H1 (cell line): ENCODE measurements around the gene APH1B. TPM values are rescaled to one million over a fixed set of nuclear protein-coding genes. Genes with fewer than 3 reads are reported as not detected.

Source experiments
- POU5F1 ChIP-seq: IDR thresholded peaks from 2 replicates; pipeline ENCODE4 v1.6.1; 2011; ENCODE audit warnings: low read depth, mild to moderate bottlenecking, low read length, moderate library complexity
- RNF2 ChIP-seq: fragments of 200-900, 300-1000 bp; sonication (generic); IDR thresholded peaks from 2 replicates; pipeline ENCODE4 v1.7.1; 2016; ENCODE audit warnings: borderline replicate concordance, low read depth, mild to moderate bottlenecking, antibody characterized with exemption, low read length; ENCODE audit not compliant: poor library complexity, severe bottlenecking; ENCODE audit errors: missing control alignments
- polyA plus RNA-seq, 7 experiments: library from polyadenylated mRNA; depleted of rRNA in 3 of 7; stranded (reverse) in 5 of 7; unstranded in 2 of 7; fragments of >200 nt in 5 of 7; fragments of 200-250 nt in 2 of 7; gene quantifications; 1 replicate in 5 of 7; 2 replicates in 1 of 7; 4 replicates in 1 of 7; pipeline versions ENCODE4 v1.2.1 to v1.2.3, GENCODE V29; 2011 to 2013; ENCODE audit warnings: missing spikeins in 2 of 7, mixed read lengths in 2 of 7
- total RNA-seq: library from RNA; stranded (reverse); fragmentation: NEBNext Ultra II Directional; extraction: Animal tissue kit (Norgen Biotek cat#: 25700); gene quantifications from 2 replicates; pipeline ENCODE4 v1.2.1, GENCODE V29; 2021

The APH1B gene
- total and polyA plus RNA-seq, 2 of the 8 experiments (the other 6 are each of a cell fraction or from before 2014, with no cell fraction given), result 11.5 to 22.9 TPM

- TF ChIP-seq RNF2 (no peak), POU5F1 (no peak)
- TF ChIP-seq, all 59 proteins: peak for 0
These were observed 58.3 kb downstream of the APH1B start (continued) for GRCh38 chr15:63335543-63336240.
